Body of pancreas (tissue), 4 donors: ENCODE results near the gene RBBP4. TPM values are rescaled to one million over a fixed set of nuclear protein-coding genes. Genes with fewer than 3 reads are reported as not detected.

ENCODE experiments used
- ATAC-seq: fragments of 150-250 bp; one replicate; pipeline ENCODE4 v1.9.1; 2016
- DNase-seq, 4 donors: peaks; one replicate each; pipeline ENCODE4 v3.0.0-alpha.2; 2019
- H3K27ac ChIP-seq, 4 donors: fragments of 200-600 bp; sonication (generic); 1 replicate in 3 of 4; 2 replicates in 1 of 4; pipeline versions ENCODE4 v1.5.1 to v1.6.1; 2016 to 2019; ENCODE audit warnings: mild to moderate bottlenecking in 1 of 4, mixed read lengths in 1 of 4, moderate library complexity in 1 of 4
- H3K27me3 ChIP-seq, 2 donors: fragments of 200-600 bp; sonication (generic); one replicate each; pipeline ENCODE4 v1.6.0; 2016; ENCODE audit warnings: mild to moderate bottlenecking in 1 of 2
- H3K36me3 ChIP-seq, 2 donors: fragments of 200-600 bp; sonication (generic); replicated peaks in 1 of 2; 2 replicates each; pipeline ENCODE4 v1.5.1; 2016; ENCODE audit warnings: low read depth in 2 of 2; ENCODE audit not compliant: insufficient read depth in 1 of 2
- H3K4me1 ChIP-seq: fragments of 200-600 bp; sonication (generic); one replicate; pipeline ENCODE4 v1.6.0; 2016
- H3K4me3 ChIP-seq, 2 donors: fragments of 200-600 bp; sonication (generic); 1 replicate in 1 of 2; 2 replicates in 1 of 2; pipeline ENCODE4 v1.5.1; 2016 to 2019
- H3K9me3 ChIP-seq, 3 donors: fragments of 200-600 bp; sonication (generic); 1 replicate in 2 of 3; 2 replicates in 1 of 3; pipeline ENCODE4 v1.5.1; 2016
- POLR2A ChIP-seq, 3 donors: fragments of 450-650 bp; IDR thresholded peaks; one replicate each; pipeline ENCODE4 v1.6.1; 2016; ENCODE audit warnings: antibody characterized with exemption in 3 of 3, mild to moderate bottlenecking in 2 of 3
- WGBS, 2 donors: methylation state at CpG; one replicate each; pipeline ENCODE4 v1.1.5; 2017; 5-methylcytosine and 5-hydroxymethylcytosine counted together
- intact Hi-C: fragments of 100-400 bp; cut with DNase I; formaldehyde crosslinking; loops from one replicate; pipeline ENCODE4 v1.15.1; 2023
- total RNA-seq, 2 donors: library from RNA; depleted of rRNA; stranded (reverse); fragments of >200 nt; gene quantifications; one replicate each; pipeline ENCODE4 v1.1.0, GENCODE V29; 2016
- TF ChIP-seq, protein P1 (sequence below), 7 experiments: fragments of 450-650 bp in 4 of 7; fragments of 200-600 bp in 3 of 7; sonication (generic) in 3 of 7; IDR thresholded peaks; one replicate each; pipeline ENCODE4 v1.5.1; 2016 to 2019; ENCODE audit warnings: antibody characterized with exemption in 7 of 7

The RBBP4 gene
- total RNA-seq, 2 donors from 2014 or later, result 40.2 to 63.8 TPM

DNA sequence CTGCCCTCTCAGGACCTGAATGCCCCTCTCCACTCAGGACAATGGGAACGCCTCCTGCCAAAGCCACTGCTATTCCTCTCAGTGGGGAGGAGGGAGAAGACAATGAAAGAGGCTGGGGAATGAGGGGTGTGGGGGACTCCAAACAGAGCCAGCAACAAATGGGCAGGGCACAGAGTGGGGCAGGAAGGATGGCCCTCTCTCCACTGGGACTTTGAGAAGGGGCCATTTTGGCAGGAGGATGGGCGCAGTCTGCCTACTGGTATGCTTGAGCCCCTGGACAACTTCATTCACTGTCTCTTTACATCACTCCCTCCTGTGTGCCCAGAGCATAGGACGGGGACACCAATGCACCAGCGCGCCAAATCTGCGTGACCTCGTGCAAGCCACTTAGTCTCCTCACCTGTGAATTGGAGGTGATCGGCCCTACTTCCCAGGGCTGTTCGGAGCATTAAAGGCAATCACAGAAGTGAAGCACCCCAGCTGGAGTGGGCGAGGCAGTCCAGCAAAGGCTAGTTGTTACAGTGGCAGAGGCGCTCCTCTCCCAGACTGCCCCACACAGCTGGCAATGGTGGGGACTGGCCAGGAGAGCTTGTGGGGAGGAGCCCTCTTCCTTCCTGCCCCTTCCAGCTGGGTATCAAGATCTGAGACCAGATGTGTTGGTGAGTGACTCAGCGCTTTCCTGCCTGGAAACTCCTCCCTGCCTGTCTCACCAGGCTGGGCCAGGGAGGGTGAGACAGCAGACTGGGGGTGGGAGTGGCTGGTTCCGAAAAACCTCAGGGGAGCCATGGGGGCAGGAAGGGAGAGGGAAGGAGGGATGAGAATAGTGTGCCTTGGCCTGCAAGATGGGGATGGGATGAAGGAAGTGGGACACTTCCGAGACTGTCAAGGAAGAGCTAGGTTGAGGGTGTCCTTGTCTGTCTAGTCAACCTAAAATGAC, 73.9 kb downstream of the RBBP4 start:
- Histone ChIP-seq H3K36me3 (no peaks in the 10 kb centered on the region), H3K27me3 (no peaks in the 10 kb centered on the region), H3K4me1 (no peaks in the 10 kb centered on the region), H3K9me3 (no peaks in the 10 kb centered on the region), H3K27ac (no peak overlapping the region), H3K4me3 (no peak overlapping the region)
- DNase-seq, result peak in 2 of 4 donors; percentile 23 to 42
- peak; percentile 59 for ATAC-seq
- whole genome bisulfite sequencing, 2 donors, result 80 to 81% methylated on average over 13 to 14 of the region's 14 CpGs
- intact Hi-C loops, result no loop called here
- TF ChIP-seq, protein P1, sequence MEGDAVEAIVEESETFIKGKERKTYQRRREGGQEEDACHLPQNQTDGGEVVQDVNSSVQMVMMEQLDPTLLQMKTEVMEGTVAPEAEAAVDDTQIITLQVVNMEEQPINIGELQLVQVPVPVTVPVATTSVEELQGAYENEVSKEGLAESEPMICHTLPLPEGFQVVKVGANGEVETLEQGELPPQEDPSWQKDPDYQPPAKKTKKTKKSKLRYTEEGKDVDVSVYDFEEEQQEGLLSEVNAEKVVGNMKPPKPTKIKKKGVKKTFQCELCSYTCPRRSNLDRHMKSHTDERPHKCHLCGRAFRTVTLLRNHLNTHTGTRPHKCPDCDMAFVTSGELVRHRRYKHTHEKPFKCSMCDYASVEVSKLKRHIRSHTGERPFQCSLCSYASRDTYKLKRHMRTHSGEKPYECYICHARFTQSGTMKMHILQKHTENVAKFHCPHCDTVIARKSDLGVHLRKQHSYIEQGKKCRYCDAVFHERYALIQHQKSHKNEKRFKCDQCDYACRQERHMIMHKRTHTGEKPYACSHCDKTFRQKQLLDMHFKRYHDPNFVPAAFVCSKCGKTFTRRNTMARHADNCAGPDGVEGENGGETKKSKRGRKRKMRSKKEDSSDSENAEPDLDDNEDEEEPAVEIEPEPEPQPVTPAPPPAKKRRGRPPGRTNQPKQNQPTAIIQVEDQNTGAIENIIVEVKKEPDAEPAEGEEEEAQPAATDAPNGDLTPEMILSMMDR (IDR thresholded peaks at IDR 0.05), result no peak
- no peak for TF ChIP-seq POLR2A (IDR thresholded peaks at IDR 0.05)

DNA sequence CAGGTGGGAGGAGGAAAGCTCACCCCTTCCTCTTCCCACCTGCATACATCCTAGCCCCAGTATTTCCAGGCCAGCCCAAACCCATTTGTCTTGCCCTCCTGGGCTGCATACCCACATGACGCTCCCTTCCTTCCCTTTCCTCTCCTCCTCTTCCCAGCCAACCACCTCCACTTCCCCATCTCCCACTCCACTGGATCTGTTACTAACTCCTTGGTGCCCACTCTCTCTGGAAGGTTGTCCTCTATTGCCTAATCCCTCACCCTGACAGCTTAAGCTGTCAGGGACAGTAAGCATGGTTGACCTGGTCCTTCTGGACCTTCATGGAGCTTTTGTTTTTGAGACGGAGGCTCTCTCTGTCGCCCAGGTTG, 74.6 kb downstream of the RBBP4 start:
- Histone ChIP-seq H3K4me1 (peaks cover 5% of the 10 kb centered on the region), H3K27ac (no peak overlapping the region), H3K4me3 (no peak overlapping the region), H3K36me3 (no peaks in the 10 kb centered on the region), H3K9me3 (no peaks in the 10 kb centered on the region), H3K27me3 (no peaks in the 10 kb centered on the region)
- ATAC-seq (peak; percentile 11), DNase-seq (no peak)
- 88 to 90% methylated on average over 3 of the region's 3 CpGs for WGBS, 2 donors
- intact Hi-C loops, result no loop called here
- TF ChIP-seq POLR2A (IDR thresholded peaks at IDR 0.05), result no peak
- TF ChIP-seq, protein P1 (IDR thresholded peaks at IDR 0.05), result no peak

DNA sequence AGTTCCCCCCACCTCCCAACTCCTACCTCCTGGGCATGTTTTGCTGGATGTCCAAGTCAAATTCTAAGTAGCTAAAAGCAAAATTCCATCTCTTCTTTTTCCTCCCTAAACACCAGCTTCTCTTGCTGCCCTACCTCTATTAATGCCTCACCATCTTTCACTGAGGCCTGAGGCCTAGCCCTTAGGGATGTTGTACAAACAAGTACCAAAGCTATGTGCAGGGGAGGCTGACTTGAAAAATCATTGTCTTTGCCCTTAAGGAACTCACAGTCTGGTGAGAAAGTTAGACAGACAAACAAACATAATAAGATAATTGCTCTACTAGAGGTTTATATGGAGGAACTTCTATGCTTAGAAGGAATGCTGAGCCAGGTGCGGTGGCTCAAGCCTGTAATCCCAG, 76.9 kb downstream of the RBBP4 start:
- Histone ChIP-seq H3K4me3 (no peak overlapping the region), H3K36me3 (no peaks in the 10 kb centered on the region), H3K9me3 (no peaks in the 10 kb centered on the region), H3K27me3 (no peaks in the 10 kb centered on the region), H3K27ac (no peak overlapping the region), H3K4me1 (peaks cover 5% of the 10 kb centered on the region)
- WGBS, 2 donors, result 100% methylated on average over 1 of the region's 1 CpG
- TF ChIP-seq POLR2A (IDR thresholded peaks at IDR 0.05), result no peak
- TF ChIP-seq, protein P1 (IDR thresholded peaks at IDR 0.05), result no peak
- ATAC-seq (no peak), DNase-seq (no peak)
- intact Hi-C loops, result no loop called here

DNA sequence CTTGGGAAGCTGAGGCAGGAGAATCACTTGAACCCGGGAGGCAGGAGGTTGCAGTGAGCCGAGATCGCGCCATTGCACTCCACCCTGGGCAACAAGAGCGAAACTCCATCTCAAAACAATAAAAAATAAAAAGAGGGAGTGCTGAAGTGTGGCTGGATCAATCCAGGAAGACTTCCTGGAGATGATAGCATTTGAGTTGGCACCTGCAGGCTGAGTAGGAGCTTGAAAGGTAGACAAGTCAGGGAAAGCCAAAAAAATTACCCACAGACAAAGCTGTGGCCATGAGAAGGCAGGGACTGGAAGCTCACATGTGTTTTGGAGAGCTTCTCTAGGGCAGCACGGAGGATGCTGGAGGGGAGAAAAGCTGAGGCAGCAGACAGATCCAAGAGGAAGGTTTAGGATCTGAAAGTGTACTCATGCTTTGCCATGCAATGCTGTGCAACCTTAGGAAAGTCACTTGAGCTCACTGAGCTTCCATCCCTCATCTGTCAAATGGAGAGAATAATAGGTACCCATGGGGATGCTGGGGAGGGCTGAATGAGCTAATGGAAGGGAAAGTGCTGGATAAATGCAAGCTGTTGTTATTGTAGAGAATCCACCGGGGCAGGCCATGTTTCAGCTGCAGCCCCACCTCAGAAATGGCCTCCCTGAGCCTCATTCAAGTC, 77.5 kb downstream of the RBBP4 start:
- no peaks in the 10 kb centered on the region for H3K9me3 ChIP-seq
- H3K27me3 ChIP-seq, result no peaks in the 10 kb centered on the region
- peaks cover 5% of the 10 kb centered on the region for H3K4me1 ChIP-seq
- H3K36me3 ChIP-seq, result no peaks in the 10 kb centered on the region
- intact Hi-C loops, result no loop called here
- WGBS, 2 donors, result 79 to 86% methylated on average over 6 to 7 of the region's 7 CpGs
- TF ChIP-seq, protein P1 (IDR thresholded peaks at IDR 0.05), result no peak
- no peak for TF ChIP-seq POLR2A (IDR thresholded peaks at IDR 0.05)
- DNase-seq (no peak), ATAC-seq (no peak)
- no peak overlapping the region for H3K27ac ChIP-seq
- H3K4me3 ChIP-seq, result no peak overlapping the region
